Measurements from ENCODE around the gene GNB1L. TPM values are rescaled to one million over a fixed set of nuclear protein-coding genes. Genes with fewer than 3 reads are reported as not detected.

The GNB1L gene
- total RNA-seq, 2 experiments from 2014 or later = 3.0 to 6.5 TPM

GRCh38 chr22:19849835-19850762 lies 4.6 kb downstream of the GNB1L start:
- CTCF ChIA-PET = no interaction called here
- Histone ChIP-seq H3K27me3 (ENCODE audit: control insufficient read depth in 1 of 2, insufficient read depth in 2 of 2, low read length in 2 of 2) (no peaks in the 10 kb centered on the region), H3K36me3 (ENCODE audit: insufficient read depth, low read length) (peaks cover 35% of the 10 kb centered on the region), H3K4me1 (ENCODE audit: insufficient read depth, low read length) (peaks cover 54% of the 10 kb centered on the region), H3K9me3 (ENCODE audit: control insufficient read depth in 1 of 2, insufficient read depth in 1 of 2, low read length in 2 of 2) (peaks cover 0 to 8% of the 10 kb centered on the region in 2 experiments), H3K4me3 (ENCODE audit: low read length) (no peak overlapping the region), H3K27ac (ENCODE audit: low read depth in 1 of 2, low read length in 2 of 2) (no peak overlapping the region)
- POLR2A ChIA-PET = interaction anchor here (1.3 kb wide), 1 partner anchor 37 kb away, joined by 4 read pairs; no protein-coding TSS in a partner anchor
- peaks cover 51% of the 10 kb centered on the region for H3K4me1 Mint-ChIP-seq (ENCODE audit: low read depth)
- no peak for DNase-seq
- ATAC-seq (ENCODE audit: poor library complexity) = no peak
- no peaks in the 10 kb centered on the region for H3K9me3 Mint-ChIP-seq
- intact Hi-C loops (cut with DNase I, micrococcal nuclease) = loop anchor here in 1 of 2 experiments (10.0 kb wide), 3 partner anchors 165 to 555 kb away; partner anchors contain the start of genes ARVCF, CLTCL1, RANBP1 and TRMT2A
- H3K27me3 Mint-ChIP-seq = no peaks in the 10 kb centered on the region
- TF ChIP-seq, protein P1, sequence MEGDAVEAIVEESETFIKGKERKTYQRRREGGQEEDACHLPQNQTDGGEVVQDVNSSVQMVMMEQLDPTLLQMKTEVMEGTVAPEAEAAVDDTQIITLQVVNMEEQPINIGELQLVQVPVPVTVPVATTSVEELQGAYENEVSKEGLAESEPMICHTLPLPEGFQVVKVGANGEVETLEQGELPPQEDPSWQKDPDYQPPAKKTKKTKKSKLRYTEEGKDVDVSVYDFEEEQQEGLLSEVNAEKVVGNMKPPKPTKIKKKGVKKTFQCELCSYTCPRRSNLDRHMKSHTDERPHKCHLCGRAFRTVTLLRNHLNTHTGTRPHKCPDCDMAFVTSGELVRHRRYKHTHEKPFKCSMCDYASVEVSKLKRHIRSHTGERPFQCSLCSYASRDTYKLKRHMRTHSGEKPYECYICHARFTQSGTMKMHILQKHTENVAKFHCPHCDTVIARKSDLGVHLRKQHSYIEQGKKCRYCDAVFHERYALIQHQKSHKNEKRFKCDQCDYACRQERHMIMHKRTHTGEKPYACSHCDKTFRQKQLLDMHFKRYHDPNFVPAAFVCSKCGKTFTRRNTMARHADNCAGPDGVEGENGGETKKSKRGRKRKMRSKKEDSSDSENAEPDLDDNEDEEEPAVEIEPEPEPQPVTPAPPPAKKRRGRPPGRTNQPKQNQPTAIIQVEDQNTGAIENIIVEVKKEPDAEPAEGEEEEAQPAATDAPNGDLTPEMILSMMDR (IDR thresholded peaks at IDR 0.05) = no peak
- H3K36me3 Mint-ChIP-seq (ENCODE audit: low read depth) = peaks cover 62% of the 10 kb centered on the region
- peak overlapping the region; percentile 69 for H3K4me3 Mint-ChIP-seq
- H3K27ac Mint-ChIP-seq = no peak overlapping the region

DNA sequence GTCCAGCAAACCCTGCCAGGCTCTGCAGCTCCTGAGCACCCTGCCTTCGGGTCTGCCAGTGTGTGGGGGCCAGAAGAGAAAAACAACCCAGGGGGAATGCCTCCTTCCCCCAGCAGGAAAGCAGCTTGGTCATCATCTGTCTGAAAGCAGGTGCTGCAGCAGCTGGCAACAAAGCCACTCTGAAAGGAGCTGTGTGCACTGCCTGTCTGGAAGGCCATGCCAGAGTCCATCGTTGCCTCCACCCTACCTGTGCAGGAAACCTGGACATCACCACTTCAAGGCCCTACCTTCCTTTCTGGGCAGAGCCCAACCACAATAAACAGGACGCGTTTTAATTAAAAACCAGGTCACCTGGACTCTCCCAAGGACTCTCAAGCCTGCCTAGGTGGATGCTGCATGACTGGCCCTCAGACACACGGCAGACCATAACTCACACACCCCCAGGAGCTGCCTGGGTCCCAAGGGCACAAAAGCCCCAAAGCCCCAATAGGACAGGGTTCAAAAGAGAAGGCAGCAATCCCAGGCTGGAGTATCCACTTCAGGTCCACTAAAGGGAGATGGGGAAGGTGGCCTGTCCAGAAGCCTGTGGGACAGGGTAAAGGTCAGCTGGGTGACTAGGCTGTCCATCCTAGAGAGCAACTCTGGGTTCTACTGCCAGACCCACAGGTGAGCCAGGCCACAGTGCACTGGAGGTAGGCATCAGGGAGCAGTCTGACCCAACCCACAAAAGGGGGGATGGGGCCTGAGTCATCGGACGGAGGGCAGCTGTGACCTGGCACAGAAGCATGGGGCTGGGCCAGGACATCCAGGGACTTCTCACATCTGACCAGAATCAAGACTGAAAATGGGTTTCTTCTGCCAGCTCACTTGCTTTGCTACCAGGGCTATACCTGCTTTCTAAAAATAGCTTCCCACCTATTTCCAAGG lies 6.1 kb downstream of the GNB1L start:
- no peaks in the 10 kb centered on the region for H3K9me3 Mint-ChIP-seq
- intact Hi-C loops (cut with DNase I, micrococcal nuclease) = no loop called here
- H3K36me3 Mint-ChIP-seq (ENCODE audit: low read depth) = peaks cover 48% of the 10 kb centered on the region
- peaks cover 58% of the 10 kb centered on the region for H3K4me1 Mint-ChIP-seq (ENCODE audit: low read depth)
- ChIA-PET CTCF (no interaction called here), POLR2A (interaction anchor here (1.0 kb wide), 1 partner anchor 43 kb away, joined by 4 read pairs; no protein-coding TSS in a partner anchor)
- no peak for ATAC-seq (ENCODE audit: poor library complexity)
- Histone ChIP-seq H3K4me3 (ENCODE audit: low read length) (no peak overlapping the region), H3K9me3 (ENCODE audit: control insufficient read depth in 1 of 2, insufficient read depth in 1 of 2, low read length in 2 of 2) (peaks cover 0 to 8% of the 10 kb centered on the region in 2 experiments), H3K36me3 (ENCODE audit: insufficient read depth, low read length) (peaks cover 35% of the 10 kb centered on the region), H3K27ac (ENCODE audit: low read depth in 1 of 2, low read length in 2 of 2) (peak overlapping the region in 1 of 2 donors; percentile 17), H3K4me1 (ENCODE audit: insufficient read depth, low read length) (peaks cover 58% of the 10 kb centered on the region), H3K27me3 (ENCODE audit: control insufficient read depth in 1 of 2, insufficient read depth in 2 of 2, low read length in 2 of 2) (no peaks in the 10 kb centered on the region)
- H3K27me3 Mint-ChIP-seq = no peaks in the 10 kb centered on the region
- H3K4me3 Mint-ChIP-seq = no peak overlapping the region
- H3K27ac Mint-ChIP-seq = no peak overlapping the region
- TF ChIP-seq, protein P1 (IDR thresholded peaks at IDR 0.05) = no peak
- DNase-seq = no peak

DNA sequence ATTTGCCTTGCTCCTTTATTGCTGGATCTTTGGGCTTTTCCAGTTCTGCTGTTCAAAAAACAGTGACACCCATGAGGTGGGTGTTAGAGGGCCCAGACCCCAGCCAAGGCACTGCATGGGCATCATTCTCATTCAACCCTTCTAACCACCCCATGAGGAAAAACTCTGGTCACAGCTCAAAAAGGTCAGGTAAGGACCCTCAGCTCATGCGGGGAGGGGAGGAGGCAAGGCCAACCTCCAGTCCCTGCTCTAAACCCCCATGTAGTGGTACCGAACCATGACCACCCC lies 7.4 kb downstream of the GNB1L start:
- ChIA-PET CTCF (no interaction called here), POLR2A (no interaction called here)
- Mint-ChIP-seq H3K9me3 (no peaks in the 10 kb centered on the region), H3K4me3 (no peak overlapping the region), H3K27ac (no peak overlapping the region), H3K27me3 (no peaks in the 10 kb centered on the region), H3K36me3 (ENCODE audit: low read depth) (peaks cover 36% of the 10 kb centered on the region), H3K4me1 (ENCODE audit: low read depth) (peaks cover 45% of the 10 kb centered on the region)
- TF ChIP-seq, protein P1 (IDR thresholded peaks at IDR 0.05) = no peak
- Histone ChIP-seq H3K27me3 (ENCODE audit: control insufficient read depth in 1 of 2, insufficient read depth in 2 of 2, low read length in 2 of 2) (no peaks in the 10 kb centered on the region), H3K9me3 (ENCODE audit: control insufficient read depth in 1 of 2, insufficient read depth in 1 of 2, low read length in 2 of 2) (peaks cover 0 to 8% of the 10 kb centered on the region in 2 experiments), H3K4me3 (ENCODE audit: low read length) (no peak overlapping the region), H3K36me3 (ENCODE audit: insufficient read depth, low read length) (peaks cover 33% of the 10 kb centered on the region), H3K27ac (ENCODE audit: low read depth in 1 of 2, low read length in 2 of 2) (no peak overlapping the region), H3K4me1 (ENCODE audit: insufficient read depth, low read length) (peaks cover 46% of the 10 kb centered on the region)
- ATAC-seq (ENCODE audit: poor library complexity) (no peak), DNase-seq (no peak)
- intact Hi-C loops (cut with DNase I, micrococcal nuclease) = no loop called here
